WI38 (cell line): Measurements from ENCODE around the gene SYNCRIP.
"Not testable (repeated sequence)": the region's sequence is repeated elsewhere in the genome, so short reads cannot be mapped to it uniquely, and the experiment has no call there.

Source experiments
- H3K4me3 ChIP-seq: 2 replicates; pipeline ENCODE4 v1.5.1; 2011; ENCODE audit warnings: low read depth, mild to moderate bottlenecking, control low read depth, low read length
- CTCF ChIP-seq: IDR thresholded peaks from 2 replicates; pipeline ENCODE4 v1.5.1; 2012; ENCODE audit warnings: low read depth, mild to moderate bottlenecking, control low read depth, low read length

The SYNCRIP gene

GRCh38 chr6:85594197-85594930 lies 48.3 kb downstream of the SYNCRIP start:
- H3K4me3 ChIP-seq: peak overlapping the region; percentile 73
- no peak for TF ChIP-seq CTCF

GRCh38 chr6:85593438-85594196 lies 49.1 kb downstream of the SYNCRIP start, which contains the start of gene SNX14:
Gene SNX14, minus strand, starts transcription at chr6:85593858. Its CDS starts 140 bp downstream, at chr6:85593718.
- no peak for TF ChIP-seq CTCF
- peak within 1 kb of the TSS; percentile 73 for H3K4me3 ChIP-seq

GRCh38 chr6:85592033-85592432 lies 50.7 kb downstream of the SYNCRIP start:
- H3K4me3 ChIP-seq: no peak overlapping the region
- no peak for TF ChIP-seq CTCF

- no peak for TF ChIP-seq CTCF
- no peak overlapping the region for H3K4me3 ChIP-seq
Measured at GRCh38 chr6:85591207-85591606, 51.5 kb downstream of the SYNCRIP start.

GRCh38 chr6:85585741-85586140 lies 56.9 kb downstream of the SYNCRIP start:
- no peak for TF ChIP-seq CTCF
- H3K4me3 ChIP-seq: no peak overlapping the region

GRCh38 chr6:85582832-85583231 lies 59.9 kb downstream of the SYNCRIP start:
- H3K4me3 ChIP-seq: not testable (repeated sequence)

GRCh38 chr6:85581572-85581971 lies 61.1 kb downstream of the SYNCRIP start:
- no peak for TF ChIP-seq CTCF
- no peak overlapping the region for H3K4me3 ChIP-seq
